Activated T-cell treated with anti-CD3 and anti-CD28 coated beads for 24 hours (primary cell): Measurements from ENCODE around the gene SORBS2.

Experiments
- DNase-seq: peaks from one replicate; pipeline ENCODE4 v3.0.0-alpha.2; 2020; ENCODE audit warnings: low read depth

SORBS2 gene

GRCh38 chr4:185552254-185552653 is 259.7 kb downstream of the SORBS2 start:
- no peak for DNase-seq

- DNase-seq = no peak
Observed at GRCh38 chr4:185550933-185551332, 261.1 kb downstream of the SORBS2 start.

GRCh38 chr4:185549095-185549639 is 262.8 kb downstream of the SORBS2 start:
- DNase-seq = no peak

- no peak for DNase-seq
Observed at GRCh38 chr4:185548587-185548986, 263.4 kb downstream of the SORBS2 start.

- DNase-seq = no peak
Observed at GRCh38 chr4:185546335-185546734, 265.7 kb downstream of the SORBS2 start.

GRCh38 chr4:185542626-185543315 is 269.2 kb downstream of the SORBS2 start:
- no peak for DNase-seq

GRCh38 chr4:185541251-185541727 is 270.7 kb downstream of the SORBS2 start:
- no peak for DNase-seq

GRCh38 chr4:185540487-185541120 is 271.4 kb downstream of the SORBS2 start:
- no peak for DNase-seq

- no peak for DNase-seq
Observed at GRCh38 chr4:185540040-185540439, 272.0 kb downstream of the SORBS2 start.

- DNase-seq = no peak
Observed at GRCh38 chr4:185538806-185539205, 273.2 kb downstream of the SORBS2 start.

GRCh38 chr4:185536411-185536709 is 275.6 kb downstream of the SORBS2 start:
- no peak for DNase-seq

- DNase-seq = no peak
Observed at GRCh38 chr4:185535612-185536410, 276.2 kb downstream of the SORBS2 start.
